Breast epithelium (tissue), 3 donors: Measurements from ENCODE around the gene RARRES2.

Source experiments
- CTCF ChIP-seq, 3 donors: fragments of 450-650 bp; IDR thresholded peaks; one replicate each; pipeline ENCODE4 v1.5.1; 2016 to 2017; ENCODE audit warnings: antibody characterized with exemption in 3 of 3, mild to moderate bottlenecking in 3 of 3, moderate library complexity in 3 of 3
- POLR2A ChIP-seq: fragments of 450-650 bp; IDR thresholded peaks from one replicate; pipeline ENCODE4 v1.6.1; 2016; ENCODE audit warnings: antibody characterized with exemption, mild to moderate bottlenecking, moderate library complexity

GRCh38 chr7:150369748-150370501 lies 28.5 kb upstream of the RARRES2 start:
- TF ChIP-seq CTCF (IDR thresholded peaks at IDR 0.05) (no peak), POLR2A (no peak)
